H1 (cell line): ENCODE measurements around the gene CCDC197.

Experiments used
- CTCF ChIP-seq, 3 experiments: IDR thresholded peaks; 1 replicate in 2 of 3; 2 replicates in 1 of 3; pipeline versions ENCODE4 v1.5.1 to v1.6.1; 2011; ENCODE audit warnings: low read length in 3 of 3, mild to moderate bottlenecking in 3 of 3, inconsistent platforms in 2 of 3, low read depth in 1 of 3, moderate library complexity in 1 of 3; ENCODE audit not compliant: insufficient read depth in 1 of 3; ENCODE audit errors: control extremely low read depth in 1 of 3
- MAX ChIP-seq: IDR thresholded peaks from 2 replicates; pipeline ENCODE4 v1.6.1; 2012; ENCODE audit warnings: inconsistent platforms
- POLR2A ChIP-seq, 2 experiments: IDR thresholded peaks; 1 replicate in 1 of 2; 2 replicates in 1 of 2; pipeline ENCODE4 v1.6.1; 2011; ENCODE audit warnings: low read depth in 2 of 2, low read length in 2 of 2, mild to moderate bottlenecking in 2 of 2; ENCODE audit errors: control extremely low read depth in 1 of 2
- SIN3A ChIP-seq, 2 experiments: IDR thresholded peaks in 1 of 2; conservative IDR thresholded peaks in 1 of 2; 2 replicates each; pipeline ENCODE4 v1.6.1; 2011 to 2012; ENCODE audit warnings: low read length in 2 of 2, improper control_type of control experiment in 1 of 2, low read depth in 1 of 2, mild to moderate bottlenecking in 1 of 2
- SUZ12 ChIP-seq: fragments of 200-600 bp; sonication (generic); IDR thresholded peaks from 2 replicates; pipeline ENCODE4 v1.6.1; 2012; ENCODE audit warnings: mild to moderate bottlenecking, inconsistent platforms, low read length, moderate library complexity, mixed read lengths
- USF2 ChIP-seq: IDR thresholded peaks from 2 replicates; pipeline ENCODE4 v1.6.1; 2011; ENCODE audit warnings: low read length, improper control_type of control experiment

GRCh38 chr14:93960108-93960475, 37.0 kb upstream of the CCDC197 start:
- TF ChIP-seq CTCF (IDR thresholded peaks at IDR 0.05; ENCODE audit: control extremely low read depth in 1 of 3, insufficient read depth in 1 of 3, low read depth in 1 of 3, low read length in 3 of 3), result no peak
- TF ChIP-seq SIN3A (conservative IDR thresholded peaks at IDR 0.05 in 1 of 2, IDR thresholded peaks at IDR 0.05 in 1 of 2; ENCODE audit: low read depth in 1 of 2, low read length in 2 of 2), result no peak
- TF ChIP-seq MAX, result no peak
- TF ChIP-seq USF2, result no peak
- TF ChIP-seq SUZ12, result no peak
- TF ChIP-seq POLR2A (IDR thresholded peaks at IDR 0.05; ENCODE audit: control extremely low read depth in 1 of 2, low read depth in 2 of 2, low read length in 2 of 2), result no peak
